ENCODE results near the gene MT1F.

Gene MT1F

GRCh38 chr16:56702836-56703235 lies 45.1 kb downstream of the MT1F start:
- H3K4me3 ChIP-seq (ENCODE audit: low read length) = no peak overlapping the region
- H3K4me1 ChIP-seq (ENCODE audit: control insufficient read depth, insufficient read depth, low read length) = peaks cover 4% of the 10 kb centered on the region
- no peaks in the 10 kb centered on the region for H3K36me3 ChIP-seq (ENCODE audit: control insufficient read depth, insufficient read depth, low read length)
- no peaks in the 10 kb centered on the region for H3K9me3 ChIP-seq (ENCODE audit: control insufficient read depth, low read length)
- no peak overlapping the region for H3K9ac ChIP-seq (ENCODE audit: low read length)
- no peaks in the 10 kb centered on the region for H3K27me3 ChIP-seq (ENCODE audit: control insufficient read depth, insufficient read depth, low read length)

Measured in mucosa of stomach (tissue), 1 donor.